SH-SY5Y (cell line): ENCODE results near the gene DTNBP1.

Source experiments
- GATA2 ChIP-seq: IDR thresholded peaks from 2 replicates; pipeline ENCODE4 v1.6.1; 2011; ENCODE audit warnings: mild to moderate bottlenecking, low read depth, low read length
- GATA3 ChIP-seq: IDR thresholded peaks from 2 replicates; pipeline ENCODE4 v1.6.1; 2011; ENCODE audit warnings: low read depth, mild to moderate bottlenecking, low read length, moderate library complexity

- no peak for TF ChIP-seq GATA2
- TF ChIP-seq GATA3: no peak
Measured at GRCh38 chr6:15485936-15486335, 176.9 kb downstream of the DTNBP1 start.
